Gastroesophageal sphincter (tissue), 3 donors: ENCODE data around the gene CSF2.

Source experiments
- POLR2A ChIP-seq, 2 donors: fragments of 450-650 bp; IDR thresholded peaks; one replicate each; pipeline ENCODE4 v1.6.1; 2017; ENCODE audit warnings: antibody characterized with exemption in 2 of 2, mild to moderate bottlenecking in 2 of 2, moderate library complexity in 1 of 2
- POLR2AphosphoS5 ChIP-seq: sonication (generic); formaldehyde crosslinking; IDR thresholded peaks from one replicate; pipeline ENCODE4 v1.6.1; 2017; ENCODE audit warnings: antibody characterized with exemption
- TF ChIP-seq, protein P1 (sequence below), 4 experiments: fragments of 200-600 bp in 2 of 4; fragments of 450-650 bp in 2 of 4; sonication (generic) in 1 of 4; IDR thresholded peaks; one replicate each; pipeline ENCODE4 v1.5.1; 2017 to 2019; ENCODE audit warnings: antibody characterized with exemption in 4 of 4, mild to moderate bottlenecking in 2 of 4, moderate library complexity in 2 of 4

DNA sequence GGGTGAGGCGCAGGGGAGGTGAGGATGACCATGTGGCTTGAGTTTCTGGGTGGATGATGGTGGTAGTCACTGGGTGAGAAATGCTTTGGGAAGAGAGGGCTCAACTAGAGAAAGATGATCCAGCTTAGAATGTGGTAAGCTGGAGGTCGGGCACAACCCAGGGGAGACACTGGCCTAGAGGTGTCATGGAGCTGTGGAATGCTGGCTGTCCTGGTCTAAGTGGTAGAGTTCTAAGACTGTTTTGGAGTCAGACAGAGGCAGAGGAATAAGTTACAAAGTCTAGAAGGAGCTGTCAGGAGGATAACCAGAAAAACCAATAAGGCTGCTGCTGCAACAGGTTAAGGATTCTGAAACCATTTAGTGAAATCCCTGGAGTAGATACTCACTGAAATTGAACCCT, 43.0 kb upstream of the CSF2 start:
- no peak for TF ChIP-seq POLR2A (IDR thresholded peaks at IDR 0.05)
- TF ChIP-seq, protein P1, sequence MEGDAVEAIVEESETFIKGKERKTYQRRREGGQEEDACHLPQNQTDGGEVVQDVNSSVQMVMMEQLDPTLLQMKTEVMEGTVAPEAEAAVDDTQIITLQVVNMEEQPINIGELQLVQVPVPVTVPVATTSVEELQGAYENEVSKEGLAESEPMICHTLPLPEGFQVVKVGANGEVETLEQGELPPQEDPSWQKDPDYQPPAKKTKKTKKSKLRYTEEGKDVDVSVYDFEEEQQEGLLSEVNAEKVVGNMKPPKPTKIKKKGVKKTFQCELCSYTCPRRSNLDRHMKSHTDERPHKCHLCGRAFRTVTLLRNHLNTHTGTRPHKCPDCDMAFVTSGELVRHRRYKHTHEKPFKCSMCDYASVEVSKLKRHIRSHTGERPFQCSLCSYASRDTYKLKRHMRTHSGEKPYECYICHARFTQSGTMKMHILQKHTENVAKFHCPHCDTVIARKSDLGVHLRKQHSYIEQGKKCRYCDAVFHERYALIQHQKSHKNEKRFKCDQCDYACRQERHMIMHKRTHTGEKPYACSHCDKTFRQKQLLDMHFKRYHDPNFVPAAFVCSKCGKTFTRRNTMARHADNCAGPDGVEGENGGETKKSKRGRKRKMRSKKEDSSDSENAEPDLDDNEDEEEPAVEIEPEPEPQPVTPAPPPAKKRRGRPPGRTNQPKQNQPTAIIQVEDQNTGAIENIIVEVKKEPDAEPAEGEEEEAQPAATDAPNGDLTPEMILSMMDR (IDR thresholded peaks at IDR 0.05), result no peak
- no peak for TF ChIP-seq POLR2AphosphoS5
